Endodermal cell (in vitro differentiated cells): ENCODE measurements around the gene IGFBP4. TPM values are rescaled to one million over a fixed set of nuclear protein-coding genes. Genes with fewer than 3 reads are reported as not detected.

Experiments used
- DNase-seq: peaks from one replicate; pipeline ENCODE4 v3.0.0-alpha.2; 2017
- H3K27ac ChIP-seq: 2 replicates; pipeline ENCODE4 v1.5.1; 2013; ENCODE audit warnings: mild to moderate bottlenecking, low read depth, low read length, moderate library complexity
- H3K27me3 ChIP-seq: 2 replicates; pipeline ENCODE4 v1.6.1; 2013; ENCODE audit warnings: mild to moderate bottlenecking, low read length, moderate library complexity; ENCODE audit not compliant: insufficient read depth, control insufficient read depth, poor library complexity, severe bottlenecking
- H3K36me3 ChIP-seq: 2 replicates; pipeline ENCODE4 v1.7.0; 2013; ENCODE audit warnings: mild to moderate bottlenecking, low read length, moderate library complexity; ENCODE audit not compliant: control insufficient read depth, insufficient read depth
- H3K4me1 ChIP-seq: one replicate; pipeline ENCODE4 v1.7.0; 2013; ENCODE audit warnings: low read length; ENCODE audit not compliant: control insufficient read depth, insufficient read depth
- H3K4me3 ChIP-seq: 2 replicates; pipeline ENCODE4 v1.5.1; 2013; ENCODE audit warnings: mild to moderate bottlenecking, low read length, moderate library complexity
- H3K9ac ChIP-seq: 2 replicates; pipeline ENCODE4 v1.6.1; 2013; ENCODE audit warnings: mild to moderate bottlenecking, low read length, moderate library complexity; ENCODE audit not compliant: poor library complexity, severe bottlenecking; ENCODE audit errors: extremely low read depth
- H3K9me3 ChIP-seq: 2 replicates; pipeline ENCODE4 v1.6.1; 2013; ENCODE audit warnings: mild to moderate bottlenecking, low read length, moderate library complexity; ENCODE audit not compliant: control insufficient read depth
- H3K27ac Mint-ChIP-seq: 2 replicates; pipeline ENCODE4 v1.8.0; 2020; ENCODE audit warnings: mixed read lengths
- H3K27me3 Mint-ChIP-seq: 2 replicates; pipeline ENCODE4 v1.8.0; 2021; ENCODE audit warnings: mild to moderate bottlenecking, mixed read lengths; ENCODE audit not compliant: insufficient read depth
- H3K36me3 Mint-ChIP-seq: 2 replicates; pipeline ENCODE4 v1.8.0; 2020; ENCODE audit warnings: low read depth, mixed read lengths
- H3K4me1 Mint-ChIP-seq: 2 replicates; pipeline ENCODE4 v1.8.0; 2020; ENCODE audit warnings: mixed read lengths
- H3K4me3 Mint-ChIP-seq: 2 replicates; pipeline ENCODE4 v1.8.0; 2020; ENCODE audit warnings: mild to moderate bottlenecking, moderate library complexity, mixed read lengths
- H3K9me3 Mint-ChIP-seq: 2 replicates; pipeline ENCODE4 v1.8.0; 2020; ENCODE audit warnings: mild to moderate bottlenecking, mixed read lengths
- CTCF ChIP-seq: fragments of 200-600 bp; sonication (generic); conservative IDR thresholded peaks from 2 replicates; pipeline ENCODE4 v1.5.0; 2021; ENCODE audit warnings: antibody characterized with exemption, mild to moderate bottlenecking
- WGBS, 2 experiments: methylation state at CpG; one replicate each; pipeline versions ENCODE4 v1.1.5 to v1.1.7; 2013; ENCODE audit warnings: missing lambda C conversion rate in 2 of 2, mixed read lengths in 1 of 2; ENCODE audit not compliant: insufficient coverage in 1 of 2, insufficient read length in 1 of 2; 5-methylcytosine and 5-hydroxymethylcytosine counted together
- total RNA-seq, 2 donors: library from RNA; stranded (reverse); fragmentation: NEBNext Ultra II Directional in 1 of 2; extraction: Animal tissue kit (Norgen Biotek cat#: 25700) in 1 of 2; gene quantifications; 2 replicates in 1 of 2; 3 replicates in 1 of 2; pipeline ENCODE4 v1.2.1, GENCODE V29; 2021

The IGFBP4 gene
- total RNA-seq, 2 donors from 2014 or later, result 58.3 to 69.0 TPM

- Histone ChIP-seq H3K4me1 (no peaks in the 10 kb centered on the region), H3K27me3 (no peaks in the 10 kb centered on the region), H3K27ac (no peak overlapping the region), H3K9me3 (no peaks in the 10 kb centered on the region), H3K4me3 (no peak overlapping the region), H3K9ac (no peak overlapping the region), H3K36me3 (no peaks in the 10 kb centered on the region)
- DNase-seq, result no peak
- Mint-ChIP-seq H3K27me3 (peaks cover 2% of the 10 kb centered on the region), H3K36me3 (no peaks in the 10 kb centered on the region), H3K4me3 (no peak overlapping the region), H3K9me3 (no peaks in the 10 kb centered on the region), H3K4me1 (peaks cover 11% of the 10 kb centered on the region), H3K27ac (no peak overlapping the region)
- TF ChIP-seq CTCF, result no peak
- 85 to 89% methylated on average over 2 to 11 of the region's 11 CpGs for WGBS, 2 experiments
Measured at GRCh38 chr17:40466298-40466971, 23.2 kb downstream of the IGFBP4 start.

- Histone ChIP-seq H3K27me3 (no peaks in the 10 kb centered on the region), H3K27ac (no peak overlapping the region), H3K9me3 (peaks cover 7% of the 10 kb centered on the region), H3K9ac (no peak overlapping the region), H3K4me3 (no peak overlapping the region), H3K36me3 (no peaks in the 10 kb centered on the region), H3K4me1 (no peaks in the 10 kb centered on the region)
- DNase-seq, result no peak
- Mint-ChIP-seq H3K4me3 (no peak overlapping the region), H3K9me3 (peaks cover 7% of the 10 kb centered on the region), H3K36me3 (peaks cover 2% of the 10 kb centered on the region), H3K4me1 (peaks cover 12% of the 10 kb centered on the region), H3K27ac (no peak overlapping the region), H3K27me3 (peaks cover 2% of the 10 kb centered on the region)
- WGBS, 2 experiments, result 95 to 100% methylated on average over 1 to 2 of the region's 2 CpGs
- TF ChIP-seq CTCF, result no peak
Measured at GRCh38 chr17:40467281-40467867, 24.1 kb downstream of the IGFBP4 start.

GRCh38 chr17:40468560-40468959 lies 25.3 kb downstream of the IGFBP4 start:
- Mint-ChIP-seq H3K4me3 (no peak overlapping the region), H3K9me3 (peaks cover 18% of the 10 kb centered on the region), H3K36me3 (peaks cover 6% of the 10 kb centered on the region), H3K27ac (no peak overlapping the region), H3K27me3 (peaks cover 2% of the 10 kb centered on the region), H3K4me1 (peaks cover 8% of the 10 kb centered on the region)
- no peak overlapping the region for H3K27ac ChIP-seq
- H3K9me3 ChIP-seq, result peaks cover 14% of the 10 kb centered on the region
- TF ChIP-seq CTCF, result no peak
- no peaks in the 10 kb centered on the region for H3K27me3 ChIP-seq
- H3K9ac ChIP-seq, result no peak overlapping the region
- WGBS, 2 experiments, result 80 to 96% methylated on average over 2 to 7 of the region's 7 CpGs
- H3K4me3 ChIP-seq, result no peak overlapping the region
- H3K36me3 ChIP-seq, result no peaks in the 10 kb centered on the region
- H3K4me1 ChIP-seq, result no peaks in the 10 kb centered on the region
- DNase-seq, result no peak
